SK-N-SH treated with all-trans-retinoic acid at 6 μM for 48 hours (cell line): ENCODE measurements around the gene NTM.

Experiments used
- ATAC-seq: fragments of 200-7000 bp; cut with Tn5 transposase; 3 replicates; pipeline ENCODE4 v1.9.1; 2020; ENCODE audit warnings: mild to moderate bottlenecking, moderate library complexity
- ARNTL ChIP-seq: fragments of 450-650 bp; formaldehyde crosslinking; IDR thresholded peaks from 2 replicates; pipeline ENCODE4 v1.5.0; 2020; ENCODE audit warnings: low read depth, mild to moderate bottlenecking, moderate library complexity, borderline replicate concordance
- BACH2 ChIP-seq: fragments of 250-450 bp; sonication (Bioruptor Pico); IDR thresholded peaks from 2 replicates; pipeline ENCODE4 v1.9.0; 2021; ENCODE audit warnings: mild to moderate bottlenecking, borderline replicate concordance
- CREB5 ChIP-seq: fragments of 250-450 bp; sonication (Bioruptor Pico); IDR thresholded peaks from 2 replicates; pipeline ENCODE4 v1.5.1; 2020; ENCODE audit warnings: low read depth, mild to moderate bottlenecking, moderate library complexity
- CSDC2 ChIP-seq: fragments of 250-450 bp; sonication (Bioruptor Pico); IDR thresholded peaks from 2 replicates; pipeline ENCODE4 v1.5.0; 2020; ENCODE audit warnings: mild to moderate bottlenecking, moderate library complexity
- CSRNP3 ChIP-seq: fragments of 250-450 bp; sonication (Bioruptor Pico); IDR thresholded peaks from 2 replicates; pipeline ENCODE4 v1.5.1; 2021; ENCODE audit warnings: mild to moderate bottlenecking, moderate library complexity
- ISL1 ChIP-seq: fragments of 250-450 bp; sonication (Bioruptor Pico); IDR thresholded peaks from 2 replicates; pipeline ENCODE4 v2.1.2; 2022; ENCODE audit warnings: mild to moderate bottlenecking, moderate library complexity
- OSR1 ChIP-seq: fragments of 250-450 bp; sonication (Bioruptor Pico); IDR thresholded peaks from 2 replicates; pipeline ENCODE4 v1.8.0; 2022; ENCODE audit warnings: moderate library complexity, mild to moderate bottlenecking, inconsistent platforms
- PATZ1 ChIP-seq: fragments of 250-450 bp; sonication (Bioruptor Pico); IDR thresholded peaks from 2 replicates; pipeline ENCODE4 v1.8.0; 2020; ENCODE audit warnings: mild to moderate bottlenecking, moderate library complexity, borderline replicate concordance
- POU6F1 ChIP-seq: fragments of 250-450 bp; sonication (Bioruptor Pico); IDR thresholded peaks from 2 replicates; pipeline ENCODE4 v1.8.0; 2021; ENCODE audit warnings: low read depth, mild to moderate bottlenecking, moderate library complexity, borderline replicate concordance
- PPARA ChIP-seq: fragments of 250-450 bp; sonication (Bioruptor Pico); IDR thresholded peaks from 2 replicates; pipeline ENCODE4 v1.5.0; 2020; ENCODE audit warnings: mild to moderate bottlenecking, borderline replicate concordance
- RARB ChIP-seq: fragments of 250-450 bp; sonication (Bioruptor Pico); IDR thresholded peaks from 2 replicates; pipeline ENCODE4 v1.8.0; 2021; ENCODE audit warnings: mild to moderate bottlenecking, moderate library complexity
- SNAI2 ChIP-seq: fragments of 250-450 bp; sonication (Bioruptor Pico); IDR thresholded peaks from 2 replicates; pipeline ENCODE4 v1.5.0; 2020; ENCODE audit warnings: mild to moderate bottlenecking, moderate library complexity
- TCF4 ChIP-seq: fragments of 250-450 bp; sonication (Bioruptor Pico); IDR thresholded peaks from 2 replicates; pipeline ENCODE4 v1.8.0; 2021; ENCODE audit warnings: mild to moderate bottlenecking, moderate library complexity, borderline replicate concordance
- TOX ChIP-seq: fragments of 250-450 bp; sonication (Bioruptor Pico); IDR thresholded peaks from 2 replicates; pipeline ENCODE4 v1.8.0; 2021; ENCODE audit warnings: mild to moderate bottlenecking, moderate library complexity, borderline replicate concordance
- TSHZ2 ChIP-seq: fragments of 250-450 bp; sonication (Bioruptor Pico); IDR thresholded peaks from 2 replicates; pipeline ENCODE4 v1.5.0; 2020; ENCODE audit warnings: mild to moderate bottlenecking, moderate library complexity
- ZFP3 ChIP-seq: fragments of 250-450 bp; sonication (Bioruptor Pico); IDR thresholded peaks from 2 replicates; pipeline ENCODE4 v1.5.0; 2020; ENCODE audit warnings: mild to moderate bottlenecking, moderate library complexity
- ZFP30 ChIP-seq: fragments of 450-650 bp; formaldehyde crosslinking; IDR thresholded peaks from 2 replicates; pipeline ENCODE4 v1.5.0; 2022; ENCODE audit warnings: mild to moderate bottlenecking, moderate library complexity
- ZNF565 ChIP-seq: fragments of 450-650 bp; formaldehyde crosslinking; conservative IDR thresholded peaks from 2 replicates; pipeline ENCODE4 v1.5.0; 2020; ENCODE audit warnings: low read depth, mild to moderate bottlenecking, moderate library complexity
- ZNF70 ChIP-seq: fragments of 450-650 bp; formaldehyde crosslinking; IDR thresholded peaks from 2 replicates; pipeline ENCODE4 v1.5.0; 2020; ENCODE audit warnings: mild to moderate bottlenecking, moderate library complexity
- ZNF8 ChIP-seq: fragments of 450-650 bp; formaldehyde crosslinking; IDR thresholded peaks from 2 replicates; pipeline ENCODE4 v1.5.0; 2020; ENCODE audit warnings: mild to moderate bottlenecking, moderate library complexity

The NTM gene

GRCh38 chr11:131561972-131562371, 191.6 kb downstream of the NTM start:
- TF ChIP-seq TCF4 (CRISPR knock-in tag): no peak
- no peak for TF ChIP-seq RARB
- no peak for TF ChIP-seq TSHZ2 (CRISPR knock-in tag)
- TF ChIP-seq POU6F1 (CRISPR knock-in tag): no peak
- TF ChIP-seq ZNF8 (CRISPR knock-in tag): no peak
- no peak for TF ChIP-seq CSDC2 (CRISPR knock-in tag)
- TF ChIP-seq ISL1 (CRISPR knock-in tag): no peak
- TF ChIP-seq PPARA (CRISPR knock-in tag): no peak
- no peak for TF ChIP-seq BACH2 (CRISPR knock-in tag)
- TF ChIP-seq ZNF70 (CRISPR knock-in tag): no peak
- no peak for ATAC-seq

- TF ChIP-seq TCF4 (CRISPR knock-in tag): no peak
- TF ChIP-seq POU6F1 (CRISPR knock-in tag): no peak
- no peak for TF ChIP-seq ZNF70 (CRISPR knock-in tag)
- no peak for TF ChIP-seq RARB
- no peak for TF ChIP-seq ZFP3 (CRISPR knock-in tag)
- no peak for TF ChIP-seq ZFP30 (CRISPR knock-in tag)
- no peak for TF ChIP-seq PATZ1
- ATAC-seq: no peak
Measured at GRCh38 chr11:131568318-131568717, 197.9 kb downstream of the NTM start.

- no peak for ATAC-seq
- TF ChIP-seq PPARA (CRISPR knock-in tag): no peak
- no peak for TF ChIP-seq POU6F1 (CRISPR knock-in tag)
- TF ChIP-seq ZNF8 (CRISPR knock-in tag): no peak
- TF ChIP-seq ZFP30 (CRISPR knock-in tag): no peak
- TF ChIP-seq SNAI2: no peak
- no peak for TF ChIP-seq CREB5 (CRISPR knock-in tag)
- TF ChIP-seq ARNTL (CRISPR knock-in tag): no peak
- no peak for TF ChIP-seq BACH2 (CRISPR knock-in tag)
- no peak for TF ChIP-seq PATZ1
- TF ChIP-seq ZFP3 (CRISPR knock-in tag): no peak
- TF ChIP-seq TOX: no peak
- TF ChIP-seq ZNF565 (CRISPR knock-in tag): no peak
- no peak for TF ChIP-seq ZNF70 (CRISPR knock-in tag)
- no peak for TF ChIP-seq OSR1 (CRISPR knock-in tag)
- TF ChIP-seq CSRNP3: no peak
- TF ChIP-seq, all 23 proteins: peak for 0
Measured at GRCh38 chr11:131571571-131571970, 201.2 kb downstream of the NTM start.
